Transverse colon (tissue), 4 donors: ENCODE results near the gene PELO. TPM values are rescaled to one million over a fixed set of nuclear protein-coding genes. Genes with fewer than 3 reads are reported as not detected.

ENCODE experiments used
- DNase-seq: peaks from one replicate; pipeline ENCODE4 v3.0.0-alpha.2; 2019
- H3K27ac ChIP-seq, 4 donors: fragments of 200-600 bp; sonication (generic); 2 replicates each; pipeline ENCODE4 v1.5.1; 2016 to 2018; ENCODE audit warnings: inconsistent platforms in 4 of 4
- H3K27me3 ChIP-seq: fragments of 200-600 bp; sonication (generic); 2 replicates; pipeline ENCODE4 v1.5.1; 2017; ENCODE audit warnings: inconsistent platforms
- H3K36me3 ChIP-seq, 4 donors: fragments of 200-600 bp; sonication (generic); 2 replicates each; pipeline ENCODE4 v1.5.1; 2017 to 2019; ENCODE audit warnings: inconsistent platforms in 4 of 4
- H3K4me1 ChIP-seq, 4 donors: fragments of 200-600 bp; sonication (generic); 2 replicates each; pipeline ENCODE4 v1.5.1; 2017 to 2020; ENCODE audit warnings: inconsistent platforms in 4 of 4
- H3K4me3 ChIP-seq, 4 donors: fragments of 200-600 bp; sonication (generic); 1 replicate in 1 of 4; 2 replicates in 3 of 4; pipeline versions ENCODE4 v1.5.1 to v1.6.1; 2017 to 2019; ENCODE audit warnings: inconsistent platforms in 4 of 4
- H3K9me3 ChIP-seq, 2 donors: fragments of 200-600 bp; sonication (generic); 2 replicates each; pipeline ENCODE4 v1.5.1; 2017 to 2019; ENCODE audit warnings: inconsistent platforms in 2 of 2
- EP300 ChIP-seq: sonication (generic); formaldehyde crosslinking; IDR thresholded peaks from one replicate; pipeline ENCODE4 v1.6.1; 2017; ENCODE audit warnings: antibody characterized with exemption, low read depth
- POLR2A ChIP-seq: fragments of 450-650 bp; IDR thresholded peaks from one replicate; pipeline ENCODE4 v1.6.1; 2016; ENCODE audit warnings: antibody characterized with exemption, mild to moderate bottlenecking, moderate library complexity
- POLR2AphosphoS5 ChIP-seq, 3 donors: sonication (generic); formaldehyde crosslinking; IDR thresholded peaks; one replicate each; pipeline ENCODE4 v1.6.1; 2016; ENCODE audit warnings: antibody characterized with exemption in 3 of 3
- WGBS, 2 donors: methylation state at CpG; one replicate each; pipeline ENCODE4 v1.1.5; 2018; ENCODE audit warnings: low coverage in 1 of 2; 5-methylcytosine and 5-hydroxymethylcytosine counted together
- in situ Hi-C, 4 donors: fragments of 200-750 bp; cut with MboI; loops; one replicate each; pipeline versions ENCODE4 v1.15.0 to v1.15.1; 2017; ENCODE audit warnings: low sequenced_read_pairs in 3 of 4, low pct_ligation_motif_present in 1 of 4, low pct_unique_long_range_greater_than_20kb in 1 of 4
- intact Hi-C: fragments of 100-400 bp; cut with DNase I; formaldehyde crosslinking; loops from one replicate; pipeline ENCODE4 v1.15.1; 2023; ENCODE audit warnings: low total_unique reads
- total RNA-seq, 4 donors: library from RNA; depleted of rRNA; stranded (reverse); fragments of >200 nt; gene quantifications; one replicate each; pipeline ENCODE4 v1.1.0, GENCODE V29; 2016
- TF ChIP-seq, protein P1 (sequence below), 5 experiments: fragments of 200-600 bp in 3 of 5; fragments of 450-650 bp in 2 of 5; sonication (generic) in 3 of 5; IDR thresholded peaks; 1 replicate in 2 of 5; 2 replicates in 3 of 5; pipeline ENCODE4 v1.5.1; 2016 to 2017; ENCODE audit warnings: antibody characterized with exemption in 5 of 5, inconsistent platforms in 3 of 5, mild to moderate bottlenecking in 2 of 5, moderate library complexity in 1 of 5

Gene PELO
- total RNA-seq, 4 donors from 2014 or later, result 10.1 to 62.3 (median 16.8) TPM

DNA sequence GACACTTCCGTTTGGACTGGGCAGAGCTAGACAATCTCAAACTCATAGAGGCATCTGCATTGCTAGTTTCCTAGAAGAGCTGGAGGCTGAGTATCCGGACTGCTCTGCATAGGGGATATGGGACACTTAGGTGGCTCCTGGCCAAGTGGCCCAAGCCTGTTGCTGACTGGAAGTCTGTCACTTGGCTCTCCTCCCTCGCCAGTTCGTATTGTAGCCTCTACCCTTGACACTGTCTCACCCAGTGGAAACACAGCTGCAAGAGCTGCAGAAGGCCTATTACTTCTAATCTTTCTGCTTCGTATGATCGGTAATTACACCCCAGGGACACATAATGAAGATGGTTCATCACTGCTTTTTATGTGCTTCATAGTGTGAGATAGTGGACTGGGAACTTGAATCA, 34.7 kb downstream of the PELO start:
- H3K4me3 ChIP-seq, result no peak overlapping the region
- H3K27me3 ChIP-seq, result no peaks in the 10 kb centered on the region
- DNase-seq, result no peak
- TF ChIP-seq POLR2AphosphoS5 (IDR thresholded peaks at IDR 0.05) (no peak), EP300 (no peak)
- peaks cover 4 to 19% (median 10%) of the 10 kb centered on the region in 4 donors for H3K4me1 ChIP-seq
- H3K9me3 ChIP-seq, result no peaks in the 10 kb centered on the region
- no peaks in the 10 kb centered on the region for H3K36me3 ChIP-seq
- peak overlapping the region; percentile 24 to 46 (median 40) for H3K27ac ChIP-seq
- in situ Hi-C loops (no loop called here), intact Hi-C loops (no loop called here)
- 73 to 100% methylated on average over 1 to 6 of the region's 6 CpGs for WGBS, 2 donors

DNA sequence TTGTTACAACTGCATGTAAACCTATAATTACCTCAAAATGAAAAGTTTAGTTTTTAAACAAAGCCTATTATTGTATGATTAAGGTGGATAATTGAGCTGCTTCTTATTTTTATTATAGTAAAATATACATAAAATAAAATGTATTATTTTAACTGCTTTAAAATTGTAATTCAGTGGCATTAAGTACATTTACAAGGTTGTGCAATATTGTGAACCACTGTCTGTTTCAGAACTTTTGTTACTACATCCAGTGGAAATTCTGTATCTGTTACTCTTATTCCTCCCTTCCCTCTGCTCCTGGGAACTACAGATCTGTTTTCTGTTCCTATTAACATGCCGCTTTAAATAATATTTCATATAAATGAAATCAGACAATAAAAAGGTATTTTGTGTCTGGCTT, 37.1 kb downstream of the PELO start:
- H3K27me3 ChIP-seq, result no peaks in the 10 kb centered on the region
- TF ChIP-seq, protein P1, sequence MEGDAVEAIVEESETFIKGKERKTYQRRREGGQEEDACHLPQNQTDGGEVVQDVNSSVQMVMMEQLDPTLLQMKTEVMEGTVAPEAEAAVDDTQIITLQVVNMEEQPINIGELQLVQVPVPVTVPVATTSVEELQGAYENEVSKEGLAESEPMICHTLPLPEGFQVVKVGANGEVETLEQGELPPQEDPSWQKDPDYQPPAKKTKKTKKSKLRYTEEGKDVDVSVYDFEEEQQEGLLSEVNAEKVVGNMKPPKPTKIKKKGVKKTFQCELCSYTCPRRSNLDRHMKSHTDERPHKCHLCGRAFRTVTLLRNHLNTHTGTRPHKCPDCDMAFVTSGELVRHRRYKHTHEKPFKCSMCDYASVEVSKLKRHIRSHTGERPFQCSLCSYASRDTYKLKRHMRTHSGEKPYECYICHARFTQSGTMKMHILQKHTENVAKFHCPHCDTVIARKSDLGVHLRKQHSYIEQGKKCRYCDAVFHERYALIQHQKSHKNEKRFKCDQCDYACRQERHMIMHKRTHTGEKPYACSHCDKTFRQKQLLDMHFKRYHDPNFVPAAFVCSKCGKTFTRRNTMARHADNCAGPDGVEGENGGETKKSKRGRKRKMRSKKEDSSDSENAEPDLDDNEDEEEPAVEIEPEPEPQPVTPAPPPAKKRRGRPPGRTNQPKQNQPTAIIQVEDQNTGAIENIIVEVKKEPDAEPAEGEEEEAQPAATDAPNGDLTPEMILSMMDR (IDR thresholded peaks at IDR 0.05), result no peak
- TF ChIP-seq POLR2A (no peak), POLR2AphosphoS5 (IDR thresholded peaks at IDR 0.05) (no peak), EP300 (no peak)
- peak overlapping the region in 2 of 4 donors; percentile 18 to 30 for H3K27ac ChIP-seq
- H3K4me1 ChIP-seq, result peaks cover 0 to 18% (median 6%) of the 10 kb centered on the region in 4 donors
- H3K4me3 ChIP-seq, result no peak overlapping the region
- no peaks in the 10 kb centered on the region for H3K36me3 ChIP-seq
- in situ Hi-C loops (no loop called here), intact Hi-C loops (no loop called here)
- DNase-seq, result no peak
- WGBS, 2 donors, result 88 to 97% methylated on average over 1 of the region's 1 CpG
- H3K9me3 ChIP-seq, result no peaks in the 10 kb centered on the region

DNA sequence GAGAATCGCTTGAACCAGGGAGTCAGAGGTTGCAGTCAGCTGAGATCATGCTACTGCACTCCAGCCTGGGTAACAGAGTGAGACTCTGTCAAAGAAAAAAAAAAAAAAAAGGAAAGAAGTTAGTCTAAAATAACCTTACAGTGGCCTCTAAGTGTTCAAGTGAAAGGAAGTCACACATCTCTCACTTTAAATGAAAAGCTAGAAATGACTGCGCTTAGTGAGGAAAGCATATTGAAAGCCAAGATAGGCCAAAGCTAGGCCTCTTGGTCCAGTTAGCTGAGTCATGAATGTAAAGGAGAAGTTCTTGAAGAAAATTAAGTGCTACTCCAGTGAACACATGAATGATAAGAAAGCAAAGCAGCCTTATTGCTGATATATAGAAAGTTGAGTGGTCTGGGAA, 38.1 kb downstream of the PELO start:
- H3K27ac ChIP-seq, result peak overlapping the region in 1 of 4 donors; percentile 27
- WGBS, 2 donors, result 69 to 82% methylated on average over 1 to 2 of the region's 2 CpGs
- no peaks in the 10 kb centered on the region for H3K27me3 ChIP-seq
- in situ Hi-C loops (no loop called here), intact Hi-C loops (no loop called here)
- peaks cover 0 to 21% (median 6%) of the 10 kb centered on the region in 4 donors for H3K4me1 ChIP-seq
- no peaks in the 10 kb centered on the region for H3K9me3 ChIP-seq
- TF ChIP-seq POLR2AphosphoS5 (IDR thresholded peaks at IDR 0.05), result no peak
- TF ChIP-seq POLR2A, result no peak
- TF ChIP-seq EP300, result no peak
- TF ChIP-seq, protein P1 (IDR thresholded peaks at IDR 0.05), result no peak
- no peak overlapping the region for H3K4me3 ChIP-seq
- H3K36me3 ChIP-seq, result no peaks in the 10 kb centered on the region
- no peak for DNase-seq

DNA sequence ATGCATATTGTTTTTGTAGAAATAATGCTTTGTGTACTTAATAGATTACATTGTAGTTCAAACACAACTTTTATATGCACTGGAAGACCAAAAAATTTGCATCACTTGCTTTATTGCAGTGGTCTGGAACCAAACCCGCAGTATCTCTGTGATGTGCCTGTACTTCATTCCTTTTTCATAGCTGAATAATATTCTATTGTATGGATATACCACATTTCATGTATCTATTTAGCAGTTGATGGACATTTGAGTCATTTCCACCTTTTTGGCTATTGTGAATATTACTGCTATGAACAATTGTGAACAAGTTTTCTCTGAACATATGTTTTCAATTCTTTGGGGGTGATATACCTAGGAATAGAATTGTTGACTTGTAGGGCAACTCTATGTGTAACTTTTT, 40.1 kb downstream of the PELO start:
- Histone ChIP-seq H3K27me3 (no peaks in the 10 kb centered on the region), H3K4me3 (no peak overlapping the region), H3K9me3 (no peaks in the 10 kb centered on the region), H3K36me3 (no peaks in the 10 kb centered on the region), H3K4me1 (peaks cover 0 to 21% (median 4%) of the 10 kb centered on the region in 4 donors), H3K27ac (no peak overlapping the region)
- TF ChIP-seq POLR2A (no peak), EP300 (no peak), POLR2AphosphoS5 (IDR thresholded peaks at IDR 0.05) (no peak)
- TF ChIP-seq, protein P1 (IDR thresholded peaks at IDR 0.05), result no peak
- WGBS, 2 donors, result 92% methylated on average over 1 of the region's 1 CpG
- intact Hi-C loops, result no loop called here
- in situ Hi-C loops, result no loop called here
- no peak for DNase-seq

DNA sequence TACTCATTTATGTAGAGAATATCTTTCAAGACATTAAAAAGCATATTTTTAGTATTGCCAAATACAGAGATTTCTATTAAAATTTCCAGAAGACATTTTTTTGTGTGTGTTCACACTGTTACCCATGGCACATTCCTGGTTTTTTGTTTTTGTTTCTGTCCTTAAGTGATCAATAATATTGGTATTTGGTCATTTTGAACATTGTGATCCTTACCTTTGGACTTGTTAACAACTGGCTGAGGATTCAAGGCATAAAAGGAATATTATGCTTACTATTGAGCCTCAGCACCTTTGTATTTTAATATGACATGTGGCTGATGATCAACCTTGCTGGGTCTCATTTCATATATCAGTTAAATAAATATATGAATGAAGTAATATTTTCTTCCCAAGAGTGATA, 41.9 kb downstream of the PELO start:
- peak overlapping the region in 3 of 4 donors; percentile 15 to 43 (median 33) for H3K27ac ChIP-seq
- H3K4me3 ChIP-seq, result no peak overlapping the region
- no peaks in the 10 kb centered on the region for H3K27me3 ChIP-seq
- H3K9me3 ChIP-seq, result no peaks in the 10 kb centered on the region
- peaks cover 0 to 20% (median 1%) of the 10 kb centered on the region in 4 donors for H3K4me1 ChIP-seq
- H3K36me3 ChIP-seq, result no peaks in the 10 kb centered on the region
- no peak for DNase-seq
- in situ Hi-C loops (no loop called here), intact Hi-C loops (no loop called here)
- TF ChIP-seq EP300, result no peak
- TF ChIP-seq, protein P1 (IDR thresholded peaks at IDR 0.05), result no peak
- no peak for TF ChIP-seq POLR2A
- no peak for TF ChIP-seq POLR2AphosphoS5 (IDR thresholded peaks at IDR 0.05)
